Fibroblast of mammary gland (primary cell): Measurements from ENCODE around the gene UGT1A8.

Experiments used
- DNase-seq: peaks from one replicate; pipeline ENCODE4 v3.0.0-alpha.2; 2010; ENCODE audit warnings: low read depth
- H3K4me3 ChIP-seq: 2 replicates; pipeline ENCODE4 v1.5.1; 2011; ENCODE audit warnings: low read depth, mild to moderate bottlenecking, low read length, moderate library complexity; ENCODE audit not compliant: control insufficient read depth
- CTCF ChIP-seq: conservative IDR thresholded peaks from 2 replicates; pipeline ENCODE4 v1.5.1; 2011; ENCODE audit warnings: low read depth, low read length, inconsistent platforms; ENCODE audit not compliant: control insufficient read depth, insufficient read depth

UGT1A8 gene

DNA sequence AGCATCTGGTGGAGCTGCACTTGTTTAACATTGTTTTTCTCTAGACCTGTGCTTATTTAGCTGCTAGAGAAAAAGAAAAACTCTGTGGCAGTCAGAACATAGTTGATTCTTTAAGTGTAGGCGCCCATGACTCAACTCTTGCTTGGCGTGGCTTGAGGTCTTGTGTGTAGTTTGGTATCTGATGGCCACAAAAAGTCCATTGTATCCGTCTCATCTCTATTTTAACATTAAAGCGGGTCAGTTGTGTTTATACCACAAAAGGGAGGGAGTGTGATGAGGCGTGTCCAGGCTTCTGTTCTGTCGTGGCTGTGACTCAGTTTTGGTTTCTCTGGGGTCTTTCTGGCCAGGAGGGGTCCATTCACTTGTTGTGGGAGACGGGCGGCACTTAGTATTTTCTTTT lies 24.2 kb upstream of the UGT1A8 start:
- no peak for TF ChIP-seq CTCF
- H3K4me3 ChIP-seq = no peak overlapping the region
- DNase-seq = no peak

DNA sequence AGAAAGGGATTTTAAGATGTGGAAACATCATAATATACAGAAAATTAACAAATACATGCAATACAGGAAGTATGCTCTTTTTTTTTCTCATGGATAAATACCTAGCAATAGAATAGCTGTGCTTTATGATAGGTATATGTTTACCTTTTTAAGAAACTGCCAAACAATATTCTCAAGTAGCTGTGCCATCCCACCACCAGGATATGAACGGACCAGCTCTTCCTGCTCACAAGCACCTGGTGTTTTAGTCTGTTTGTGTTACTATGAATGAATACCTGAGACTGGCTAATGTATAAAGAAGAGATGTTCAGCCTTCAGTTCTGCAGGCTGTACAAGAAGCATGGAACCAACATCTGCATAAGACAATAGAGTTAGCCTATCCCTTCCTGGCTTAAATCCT lies 19.9 kb upstream of the UGT1A8 start:
- DNase-seq = no peak
- no peak overlapping the region for H3K4me3 ChIP-seq
- TF ChIP-seq CTCF = no peak

- TF ChIP-seq CTCF = no peak
- peak; percentile 3 for DNase-seq
- no peak overlapping the region for H3K4me3 ChIP-seq
Measured at GRCh38 chr2:233598952-233599351, 18.5 kb upstream of the UGT1A8 start.

DNA sequence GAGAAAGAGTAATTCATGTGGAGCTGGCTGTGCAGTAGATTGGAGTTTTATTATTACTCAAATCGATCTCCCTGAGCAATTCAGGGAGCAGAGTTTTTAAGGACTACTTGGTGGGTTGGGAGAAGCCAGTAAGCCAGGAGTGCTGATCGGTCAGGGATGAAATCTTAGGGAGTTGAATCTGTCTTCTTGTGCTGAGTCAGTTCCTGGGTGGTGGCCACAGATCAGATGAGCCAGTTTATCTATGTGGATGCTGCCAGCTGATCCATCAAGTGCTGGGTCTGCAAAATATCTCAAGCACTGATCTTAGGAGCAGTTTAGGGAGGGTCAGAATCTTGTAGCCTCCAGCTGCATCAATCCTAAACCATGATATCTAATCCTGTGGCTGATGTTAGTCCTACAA lies 17.0 kb upstream of the UGT1A8 start:
- DNase-seq = peak; percentile 3
- no peak overlapping the region for H3K4me3 ChIP-seq
- TF ChIP-seq CTCF = no peak

- no peak for TF ChIP-seq CTCF
- no peak overlapping the region for H3K4me3 ChIP-seq
- no peak for DNase-seq
Measured at GRCh38 chr2:233602076-233602475, 15.4 kb upstream of the UGT1A8 start.

DNA sequence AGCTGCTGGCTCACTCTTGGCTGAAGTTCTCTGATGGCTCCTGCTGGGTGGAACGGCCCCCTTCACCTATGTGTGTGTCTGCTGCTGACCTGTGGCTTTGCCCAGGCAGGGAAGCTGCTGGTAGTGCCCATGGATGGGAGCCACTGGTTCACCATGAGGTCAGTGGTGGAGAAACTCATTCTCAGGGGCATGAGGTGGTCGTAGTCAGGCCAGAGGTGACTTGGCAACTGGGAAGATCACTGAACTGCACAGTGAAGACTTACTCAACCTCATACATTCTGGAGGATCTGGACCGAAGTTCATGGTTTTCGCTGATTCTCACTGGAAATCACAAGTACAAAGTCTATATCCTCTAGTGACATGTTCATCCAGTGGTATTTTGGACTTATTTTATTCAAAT lies 13.9 kb upstream of the UGT1A8 start:
- H3K4me3 ChIP-seq = no peak overlapping the region
- no peak for DNase-seq
- no peak for TF ChIP-seq CTCF

GRCh38 chr2:233604826-233605225 lies 12.6 kb upstream of the UGT1A8 start:
- H3K4me3 ChIP-seq = no peak overlapping the region
- DNase-seq = no peak
- TF ChIP-seq CTCF = no peak
